GM10847 (cell line): Measurements from ENCODE around the gene RNF25.
A peak's percentile ranks its signal among the peaks of the same experiment; 100 is the strongest.

Experiments
- POLR2A ChIP-seq: IDR thresholded peaks from 2 replicates; pipeline ENCODE4 v1.6.1; 2011; ENCODE audit not compliant: insufficient read length; ENCODE audit errors: extremely low read depth

The RNF25 gene

GRCh38 chr2:218671654-218672566 lies at the start of gene RNF25, which contains the start of gene STK36:
TSS of gene RNF25 (minus strand) at chr2:218672002. CDS start at chr2:218671970, 32 bp downstream.
TSS of gene STK36 (plus strand) at chr2:218672086. CDS start at chr2:218672830, 744 bp downstream.
- peak; percentile 86 for TF ChIP-seq POLR2A

DNA sequence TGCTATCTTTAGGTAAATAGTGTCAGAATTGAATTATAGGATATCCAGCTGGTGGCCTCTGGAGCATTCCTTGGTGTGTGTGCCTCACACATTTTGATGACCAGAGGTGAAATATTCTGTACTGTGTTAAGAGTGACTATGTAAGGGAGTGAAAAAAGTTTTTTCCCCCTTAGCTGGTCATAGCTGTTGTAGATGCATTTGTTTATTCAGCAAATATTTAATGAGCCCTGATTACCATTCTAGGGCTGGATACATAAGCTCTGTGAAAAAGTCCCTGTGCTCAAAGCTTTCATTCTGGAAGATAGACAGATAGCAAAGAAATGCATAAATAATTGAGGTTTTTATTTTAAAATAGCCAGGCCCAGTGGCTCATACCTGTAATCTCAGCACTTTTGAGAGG lies 49.7 kb upstream of the RNF25 start:
- TF ChIP-seq POLR2A: no peak

DNA sequence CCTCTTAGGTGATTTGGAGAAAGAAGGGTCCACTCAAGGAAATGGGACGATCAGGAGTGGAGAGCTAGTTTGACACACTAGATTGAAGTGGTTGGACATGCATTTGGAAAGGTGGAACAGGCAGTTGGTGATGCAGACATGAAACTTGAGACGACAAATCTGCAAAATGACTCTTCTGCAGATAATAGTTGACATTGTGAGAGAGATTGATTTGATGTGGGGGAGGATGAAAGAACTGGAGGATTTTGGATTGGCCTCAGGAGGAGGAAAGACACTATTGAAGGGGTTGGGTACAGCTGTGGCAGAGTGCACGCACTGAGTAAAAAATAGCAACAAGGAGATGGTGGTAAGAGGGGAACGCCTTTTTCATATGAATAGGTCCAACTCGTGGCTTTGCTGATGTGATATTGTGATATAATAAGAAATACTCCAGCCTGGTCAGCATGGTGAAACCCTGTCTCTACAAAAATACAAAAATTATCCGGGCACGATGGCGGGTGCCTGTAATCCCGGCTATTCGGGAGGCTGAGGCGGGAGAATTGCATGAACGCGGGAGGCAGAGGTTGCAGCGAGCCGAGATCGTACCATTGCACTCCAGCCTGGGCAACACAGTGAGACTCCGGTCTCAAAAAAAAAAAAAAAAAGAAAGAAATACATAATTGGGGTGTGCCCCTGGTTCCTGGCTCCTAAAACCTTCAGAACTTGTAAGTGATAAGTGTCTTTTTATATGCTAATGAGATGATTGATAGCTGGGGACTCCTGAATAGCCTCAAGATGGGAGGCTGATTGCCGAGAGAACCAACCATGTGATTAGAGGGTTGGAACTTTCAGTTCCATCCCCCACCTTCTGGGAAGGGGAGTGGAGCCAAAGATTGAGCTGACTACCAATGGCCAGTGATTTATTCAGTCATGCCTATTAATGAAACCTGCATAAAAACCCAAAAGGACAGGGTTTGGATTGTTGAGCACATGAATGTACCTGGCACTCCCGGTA lies 48.5 kb upstream of the RNF25 start:
- TF ChIP-seq POLR2A: no peak

GRCh38 chr2:218719457-218719856 lies 47.7 kb upstream of the RNF25 start:
- TF ChIP-seq POLR2A: no peak

DNA sequence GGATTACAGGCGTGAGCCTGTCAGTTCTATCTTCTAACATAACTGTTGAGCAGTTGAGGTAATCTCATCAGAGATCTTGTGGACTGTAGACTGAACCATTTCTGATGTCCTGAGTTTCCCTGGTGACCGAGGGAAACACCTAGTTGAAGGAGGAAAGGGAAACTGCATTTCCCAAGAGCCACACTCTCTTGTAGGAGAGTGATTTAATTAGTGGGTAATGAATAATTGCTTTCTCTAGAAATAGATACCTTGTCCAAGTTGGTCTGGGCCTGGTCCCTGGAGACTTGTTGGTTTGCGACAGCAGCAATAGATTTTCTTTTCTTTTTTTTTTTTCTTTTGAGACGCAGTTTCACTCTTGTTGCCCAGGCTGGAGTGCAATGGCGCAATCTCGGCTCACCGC lies 46.3 kb upstream of the RNF25 start:
- TF ChIP-seq POLR2A: no peak

- TF ChIP-seq POLR2A: no peak
These were observed 45.5 kb upstream of the RNF25 start for GRCh38 chr2:218717262-218717661.

- TF ChIP-seq POLR2A: no peak
These were observed 44.3 kb upstream of the RNF25 start for GRCh38 chr2:218716070-218716469.

GRCh38 chr2:218713922-218714321 lies 42.1 kb upstream of the RNF25 start:
- no peak for TF ChIP-seq POLR2A

GRCh38 chr2:218711550-218711929 lies 39.7 kb upstream of the RNF25 start:
- no peak for TF ChIP-seq POLR2A

- peak; percentile 47 for TF ChIP-seq POLR2A
These were observed 39.1 kb upstream of the RNF25 start, which contains the start of gene TTLL4 for GRCh38 chr2:218710687-218711549. TSS of gene TTLL4 (plus strand) at chr2:218710835. CDS start at chr2:218737677, 26,842 bp downstream.

DNA sequence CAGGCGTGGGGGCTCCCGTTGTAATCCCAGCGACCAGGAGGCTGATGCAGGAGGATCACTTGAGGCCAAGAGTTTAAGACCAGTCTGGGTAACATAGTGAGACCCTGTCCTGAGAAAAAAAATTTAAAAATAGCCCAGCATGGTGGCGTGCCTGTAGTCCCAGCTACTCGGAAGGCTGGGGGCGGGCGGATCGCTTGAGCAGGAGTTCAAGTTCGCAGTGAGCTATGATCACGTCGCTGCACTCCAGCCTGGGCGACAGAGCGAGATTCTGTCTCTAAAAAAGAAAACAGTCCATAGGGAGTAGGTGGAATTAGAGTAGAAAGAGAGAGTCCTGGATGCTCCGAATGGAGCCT lies 38.5 kb upstream of the RNF25 start:
- no peak for TF ChIP-seq POLR2A

DNA sequence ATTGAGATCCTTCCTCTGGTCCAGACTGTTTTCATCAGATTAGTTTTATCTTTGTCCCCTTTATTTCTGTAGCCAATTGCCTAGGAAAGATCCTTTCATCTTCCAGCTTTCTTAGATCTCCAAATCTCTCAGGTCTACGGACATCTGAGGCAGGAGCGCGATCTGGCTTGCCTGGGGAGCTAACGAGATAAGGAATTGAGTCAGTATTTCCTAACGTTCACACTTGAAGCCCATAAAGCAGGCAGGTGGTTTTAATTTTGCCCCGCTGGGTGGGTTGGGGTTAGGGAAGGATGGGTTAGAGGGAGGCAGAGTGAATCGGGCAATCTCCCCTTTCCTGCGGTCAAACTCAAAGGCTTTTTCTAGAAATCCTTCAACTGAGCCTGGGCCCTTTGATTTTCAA lies 38.1 kb upstream of the RNF25 start:
- TF ChIP-seq POLR2A: no peak

GRCh38 chr2:218708086-218708485 lies 36.3 kb upstream of the RNF25 start:
- TF ChIP-seq POLR2A: no peak

GRCh38 chr2:218703341-218703740 lies 31.5 kb upstream of the RNF25 start:
- TF ChIP-seq POLR2A: no peak

GRCh38 chr2:218701806-218702205 lies 30.0 kb upstream of the RNF25 start:
- no peak for TF ChIP-seq POLR2A
